PC-3 (cell line): Measurements from ENCODE around the gene GBX1. TPM values are rescaled to one million over a fixed set of nuclear protein-coding genes. Genes with fewer than 3 reads are reported as not detected.
A peak's percentile ranks its signal among the peaks of the same experiment; 100 is the strongest.

Source experiments
- ATAC-seq: fragments of 200-7000 bp; cut with Tn5 transposase; 2 replicates; pipeline ENCODE4 v1.9.1; 2020; ENCODE audit warnings: mild to moderate bottlenecking, moderate library complexity
- BruUV-seq: library from RNA; stranded (reverse); fragments of 400-500 nt; replicated peaks from 2 replicates; lab custom pipeline; 2021; lab: Mats Ljungman, UMichigan
- CTCF ChIA-PET: fragments of 300-600 bp; sonication (Branson Sonifier 250); formaldehyde crosslinking; loops from one replicate; lab custom pipeline; 2022; ENCODE audit warnings: antibody characterized with exemption; lab: Charles Lee
- POLR2A ChIA-PET: fragments of 300-600 bp; sonication (Branson Sonifier 250); formaldehyde crosslinking; loops from one replicate; lab custom pipeline; 2022; ENCODE audit warnings: antibody characterized with exemption; ENCODE audit not compliant: unreplicated experiment; lab: Charles Lee
- DNase-seq: peaks from one replicate; pipeline ENCODE4 v3.0.0-alpha.2; 2015
- H2AFZ ChIP-seq: fragments of 300-600 bp; sonication (generic); 2 replicates; pipeline ENCODE4 v1.6.0; 2016; ENCODE audit warnings: antibody characterized with exemption, low read length
- H3F3A ChIP-seq: fragments of 300-600 bp; sonication (generic); one replicate; pipeline ENCODE4 v1.6.0; 2017; ENCODE audit warnings: antibody characterized with exemption, low read length, control low read depth, mild to moderate bottlenecking; ENCODE audit not compliant: unreplicated experiment
- H3K27ac ChIP-seq: fragments of 300-600 bp; sonication (generic); 2 replicates; pipeline ENCODE4 v1.5.1; 2016; ENCODE audit warnings: mild to moderate bottlenecking, low read length
- H3K27me3 ChIP-seq: fragments of 300-600 bp; sonication (generic); 2 replicates; pipeline ENCODE4 v1.6.1; 2016; ENCODE audit warnings: low read length, mixed read lengths
- H3K36me3 ChIP-seq: fragments of 300-600 bp; sonication (generic); 2 replicates; pipeline ENCODE4 v1.6.1; 2016; ENCODE audit warnings: low read depth, mixed run types, low read length, mixed read lengths
- H3K4me1 ChIP-seq: fragments of 300-600 bp; sonication (generic); 2 replicates; pipeline ENCODE4 v1.5.1; 2016; ENCODE audit warnings: low read length; ENCODE audit not compliant: insufficient read depth
- H3K4me2 ChIP-seq: fragments of 300-600 bp; sonication (generic); 2 replicates; pipeline ENCODE4 v1.6.0; 2016; ENCODE audit warnings: low read length
- H3K4me3 ChIP-seq: fragments of 300-600 bp; sonication (generic); 2 replicates; pipeline ENCODE4 v1.5.1; 2016; ENCODE audit warnings: mild to moderate bottlenecking, low read length, mixed read lengths
- H3K79me2 ChIP-seq: fragments of 300-600 bp; sonication (generic); 2 replicates; pipeline ENCODE4 v1.6.1; 2017; ENCODE audit warnings: low read length, mixed read lengths
- H3K9ac ChIP-seq: fragments of 300-600 bp; sonication (generic); 2 replicates; pipeline ENCODE4 v1.6.0; 2016; ENCODE audit warnings: mild to moderate bottlenecking, low read length
- H3K9me2 ChIP-seq: fragments of 300-600 bp; sonication (generic); replicated peaks from 2 replicates; pipeline ENCODE4 v1.6.1; 2016; ENCODE audit warnings: mixed run types, low read length, mixed read lengths
- H3K9me3 ChIP-seq: fragments of 300-600 bp; sonication (generic); 2 replicates; pipeline ENCODE4 v1.6.1; 2016; ENCODE audit warnings: low read length, mixed read lengths
- H4K20me1 ChIP-seq: fragments of 300-600 bp; sonication (generic); 2 replicates; pipeline ENCODE4 v1.6.1; 2016; ENCODE audit warnings: low read length, mixed read lengths
- EZH2 ChIP-seq: fragments of 300-600 bp; sonication (generic); IDR thresholded peaks from one replicate; pipeline ENCODE4 v1.6.1; 2017; ENCODE audit warnings: antibody characterized with exemption, mild to moderate bottlenecking, low read length; ENCODE audit not compliant: unreplicated experiment
- EZH2phosphoT487 ChIP-seq: fragments of 300-600 bp; sonication (generic); IDR thresholded peaks from 2 replicates; pipeline ENCODE4 v1.6.1; 2018; ENCODE audit warnings: mild to moderate bottlenecking, antibody characterized with exemption, low read length, borderline replicate concordance
- intact Hi-C: fragments of 100-400 bp; cut with micrococcal nuclease; formaldehyde crosslinking; loops from 2 replicates; pipeline ENCODE4 v1.9.0; 2023
- total RNA-seq: library from RNA; depleted of rRNA; stranded (reverse); fragments of >200 nt; gene quantifications from 2 replicates; pipeline ENCODE4 v1.2.3, GENCODE V29; 2014
- TF ChIP-seq, protein P1 (sequence below): fragments of 300-600 bp; sonication (generic); conservative IDR thresholded peaks from 2 replicates; pipeline ENCODE4 v1.5.1; 2017; ENCODE audit warnings: antibody characterized with exemption, low read depth, mild to moderate bottlenecking, low read length

Gene GBX1
- total RNA-seq, 1 experiment from 2014 or later: not detected

DNA sequence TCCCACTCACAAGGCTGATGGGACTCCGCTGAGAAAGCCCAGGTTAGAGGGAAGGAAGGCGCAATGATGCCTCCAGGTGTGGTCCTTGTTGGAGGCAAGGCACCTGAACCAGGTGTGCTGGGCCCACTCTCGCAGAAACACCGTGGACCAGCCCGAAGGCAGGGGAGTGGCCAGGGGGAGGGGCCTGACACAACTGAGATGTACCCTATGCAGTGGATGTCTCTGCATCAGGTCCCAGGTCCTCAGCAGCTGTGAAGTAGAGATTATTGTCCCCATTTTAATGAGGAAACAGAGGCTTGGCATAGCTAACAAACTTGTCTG lies 32.0 kb downstream of the GBX1 start:
- no peak for DNase-seq
- Histone ChIP-seq H3K4me2 (no peak overlapping the region), H4K20me1 (no peaks in the 10 kb centered on the region), H3K27me3 (no peaks in the 10 kb centered on the region), H3K4me3 (no peak overlapping the region), H3F3A (no peaks in the 10 kb centered on the region), H3K27ac (no peak overlapping the region), H3K4me1 (no peaks in the 10 kb centered on the region), H3K9me3 (no peaks in the 10 kb centered on the region), H3K9me2 (no peaks in the 10 kb centered on the region), H3K36me3 (peaks cover 2% of the 10 kb centered on the region; the same call in 1 of the 2 replicates), H2AFZ (no peak overlapping the region), H3K79me2 (no peaks in the 10 kb centered on the region), H3K9ac (no peak overlapping the region)
- ChIA-PET CTCF (interaction anchor here (0.6 kb wide), 1 partner anchor 35 kb away, joined by 5 read pairs; no protein-coding TSS in a partner anchor), POLR2A (no interaction called here)
- no TSS peak for BruUV-seq
- TF ChIP-seq, protein P1, sequence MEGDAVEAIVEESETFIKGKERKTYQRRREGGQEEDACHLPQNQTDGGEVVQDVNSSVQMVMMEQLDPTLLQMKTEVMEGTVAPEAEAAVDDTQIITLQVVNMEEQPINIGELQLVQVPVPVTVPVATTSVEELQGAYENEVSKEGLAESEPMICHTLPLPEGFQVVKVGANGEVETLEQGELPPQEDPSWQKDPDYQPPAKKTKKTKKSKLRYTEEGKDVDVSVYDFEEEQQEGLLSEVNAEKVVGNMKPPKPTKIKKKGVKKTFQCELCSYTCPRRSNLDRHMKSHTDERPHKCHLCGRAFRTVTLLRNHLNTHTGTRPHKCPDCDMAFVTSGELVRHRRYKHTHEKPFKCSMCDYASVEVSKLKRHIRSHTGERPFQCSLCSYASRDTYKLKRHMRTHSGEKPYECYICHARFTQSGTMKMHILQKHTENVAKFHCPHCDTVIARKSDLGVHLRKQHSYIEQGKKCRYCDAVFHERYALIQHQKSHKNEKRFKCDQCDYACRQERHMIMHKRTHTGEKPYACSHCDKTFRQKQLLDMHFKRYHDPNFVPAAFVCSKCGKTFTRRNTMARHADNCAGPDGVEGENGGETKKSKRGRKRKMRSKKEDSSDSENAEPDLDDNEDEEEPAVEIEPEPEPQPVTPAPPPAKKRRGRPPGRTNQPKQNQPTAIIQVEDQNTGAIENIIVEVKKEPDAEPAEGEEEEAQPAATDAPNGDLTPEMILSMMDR: no peak
- TF ChIP-seq EZH2phosphoT487 (no peak), EZH2 (no peak)
- ATAC-seq: no peak
- intact Hi-C loops: no loop called here

DNA sequence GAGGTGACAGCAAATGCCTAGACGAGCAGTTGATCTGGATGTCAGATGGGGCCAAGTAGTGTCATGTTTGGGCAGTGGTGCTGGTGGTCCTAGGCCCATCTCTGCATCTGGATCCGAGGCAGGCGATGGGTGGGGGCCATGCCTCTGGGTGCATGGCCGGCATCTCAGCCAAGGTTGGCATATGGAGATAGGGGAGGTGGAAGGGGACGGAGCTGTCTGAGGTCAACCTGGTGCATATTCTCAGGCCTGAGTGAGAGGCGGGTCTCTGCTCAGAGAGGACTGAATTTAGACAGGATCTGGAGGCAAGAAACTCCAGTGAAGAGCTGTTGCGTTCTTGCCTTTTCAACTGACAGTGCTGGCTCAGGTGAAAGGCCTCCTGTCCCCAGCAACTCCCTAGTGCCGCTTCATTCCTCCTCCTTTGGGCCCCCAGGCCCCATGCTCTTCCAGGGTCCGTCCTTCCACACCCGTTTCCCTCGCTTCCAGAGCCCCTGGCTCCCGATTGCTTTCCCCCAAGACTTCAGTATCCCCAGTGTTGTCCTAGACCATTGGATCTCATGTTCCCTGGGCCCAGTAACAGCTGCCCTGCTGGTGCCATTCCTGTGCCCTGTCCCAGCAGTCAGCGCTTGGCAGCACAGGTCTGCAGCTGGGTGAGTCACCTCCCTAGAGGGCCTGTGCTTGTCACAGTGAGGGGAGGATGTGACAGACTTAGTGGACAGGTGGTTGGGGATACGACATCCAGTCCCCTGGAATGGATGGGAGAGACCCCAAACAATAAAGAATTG lies 32.6 kb downstream of the GBX1 start:
- intact Hi-C loops: no loop called here
- ATAC-seq (peak; percentile 51), DNase-seq (no peak)
- H2AFZ ChIP-seq: no peak overlapping the region
- no peaks in the 10 kb centered on the region for H3K27me3 ChIP-seq
- no peaks in the 10 kb centered on the region for H3K79me2 ChIP-seq
- peaks cover 2% of the 10 kb centered on the region; the same call in 1 of the 2 replicates for H3K36me3 ChIP-seq
- H3K27ac ChIP-seq: no peak overlapping the region
- H3K9me3 ChIP-seq: no peaks in the 10 kb centered on the region
- H3F3A ChIP-seq: no peaks in the 10 kb centered on the region
- H3K9ac ChIP-seq: no peak overlapping the region
- no peak overlapping the region for H3K4me3 ChIP-seq
- no TSS peak for BruUV-seq
- no peaks in the 10 kb centered on the region for H4K20me1 ChIP-seq
- TF ChIP-seq EZH2phosphoT487: no peak
- no peak for TF ChIP-seq EZH2
- TF ChIP-seq, protein P1: no peak
- ChIA-PET CTCF (interaction anchor here (0.6 kb wide), 1 partner anchor 35 kb away, joined by 5 read pairs; no protein-coding TSS in a partner anchor), POLR2A (no interaction called here)
- no peaks in the 10 kb centered on the region for H3K9me2 ChIP-seq
- no peaks in the 10 kb centered on the region for H3K4me1 ChIP-seq
- H3K4me2 ChIP-seq: no peak overlapping the region
